Measurements from ENCODE around the gene SGTA. TPM values are rescaled to one million over a fixed set of nuclear protein-coding genes. Genes with fewer than 3 reads are reported as not detected.

The SGTA gene
- total and polyA plus RNA-seq, 8 donors = 39.2 to 56.9 (median 46.7) TPM

- H3K4me1 ChIP-seq = peaks cover 0 to 10% of the 10 kb centered on the region in 2 donors
- intact Hi-C loops (cut with DNase I) = no loop called here
- H3K9me3 ChIP-seq = peaks cover 0 to 10% of the 10 kb centered on the region in 2 donors
- H3K4me3 ChIP-seq = no peak overlapping the region
- ATAC-seq (no peak), DNase-seq (no peak)
- no peak for TF ChIP-seq CTCF (IDR thresholded peaks at IDR 0.05)
- no peaks in the 10 kb centered on the region for H3K36me3 ChIP-seq
- H3K27ac ChIP-seq = no peak overlapping the region
- H3K27me3 ChIP-seq = peaks cover 0 to 14% of the 10 kb centered on the region in 2 donors
Observed at GRCh38 chr19:2711875-2712205, 71.2 kb downstream of the SGTA start.

- H3K27me3 ChIP-seq = peaks cover 0 to 14% of the 10 kb centered on the region in 2 donors
- peaks cover 0 to 10% of the 10 kb centered on the region in 2 donors for H3K9me3 ChIP-seq
- intact Hi-C loops (cut with DNase I) = no loop called here
- H3K4me1 ChIP-seq = peaks cover 0 to 10% of the 10 kb centered on the region in 2 donors
- H3K4me3 ChIP-seq = no peak overlapping the region
- H3K36me3 ChIP-seq = no peaks in the 10 kb centered on the region
- no peak overlapping the region for H3K27ac ChIP-seq
- DNase-seq = no peak
- no peak for ATAC-seq
- TF ChIP-seq CTCF (IDR thresholded peaks at IDR 0.05) = no peak
Observed at GRCh38 chr19:2711172-2711874, 71.8 kb downstream of the SGTA start.

GRCh38 chr19:2706251-2706650 lies 76.8 kb downstream of the SGTA start:
- DNase-seq (no peak), ATAC-seq (no peak)
- no peak overlapping the region for H3K4me3 ChIP-seq
- H3K27me3 ChIP-seq = peaks cover 0 to 15% of the 10 kb centered on the region in 2 donors
- no peaks in the 10 kb centered on the region for H3K9me3 ChIP-seq
- intact Hi-C loops (cut with DNase I) = no loop called here
- H3K36me3 ChIP-seq = no peaks in the 10 kb centered on the region
- H3K27ac ChIP-seq = no peak overlapping the region
- TF ChIP-seq CTCF (IDR thresholded peaks at IDR 0.05) = no peak
- peaks cover 0 to 22% of the 10 kb centered on the region in 2 donors for H3K4me1 ChIP-seq

Other genes starting within 250 kb of the SGTA start
- 1 to 10 TPM; 3.8 to 5.7 TPM for gene GNG7, start 80.6 kb downstream of the SGTA start, total RNA-seq
- 1 to 10 TPM; 4.7 to 7.1 (median 5.8) TPM for gene GNG7, start 80.6 kb downstream of the SGTA start, polyA plus RNA-seq (ENCODE audit: insufficient read length in 6 of 6)
- gene DIRAS1, start 61.9 kb downstream of the SGTA start, total RNA-seq = 1 to 10 TPM in 1 of 2 donors, under 1 TPM in 1; 0.71 to 2.0 TPM
- gene DIRAS1, start 61.9 kb downstream of the SGTA start, polyA plus RNA-seq (ENCODE audit: insufficient read length in 6 of 6) = 1 to 10 TPM in 5 of 6 donors, under 1 TPM in 1; 0.93 to 4.1 (median 1.5) TPM
- 10 to 100 TPM; 28.4 to 33.6 TPM for gene SLC39A3, start 43.3 kb downstream of the SGTA start, total RNA-seq
- 10 to 100 TPM; 18.3 to 25.3 (median 21.2) TPM for gene SLC39A3, start 43.3 kb downstream of the SGTA start, polyA plus RNA-seq (ENCODE audit: insufficient read length in 6 of 6)
- gene THOP1, start 2.2 kb upstream of the SGTA start, total RNA-seq = 10 to 100 TPM; 46.3 to 65.3 TPM
- 10 to 100 TPM; 37.6 to 52.5 (median 43.6) TPM for gene THOP1, start 2.2 kb upstream of the SGTA start, polyA plus RNA-seq (ENCODE audit: insufficient read length in 6 of 6)
- gene ZNF554, start 36.6 kb upstream of the SGTA start, total RNA-seq = 1 to 10 TPM; 2.1 to 4.1 TPM
- 1 to 10 TPM; 7.4 to 9.0 (median 8.5) TPM for gene ZNF554, start 36.6 kb upstream of the SGTA start, polyA plus RNA-seq (ENCODE audit: insufficient read length in 6 of 6)
- 1 to 10 TPM; 6.2 to 6.6 TPM for gene ZNF555, start 58.2 kb upstream of the SGTA start, total RNA-seq
- gene ZNF555, start 58.2 kb upstream of the SGTA start, polyA plus RNA-seq (ENCODE audit: insufficient read length in 6 of 6) = 10 to 100 TPM in 1 of 6 donors, 1 to 10 TPM in 5; 8.8 to 10.6 (median 9.2) TPM
- not detected for gene ZNF556, start 84.1 kb upstream of the SGTA start, total RNA-seq
- gene ZNF556, start 84.1 kb upstream of the SGTA start, polyA plus RNA-seq (ENCODE audit: insufficient read length in 6 of 6) = under 1 TPM; 0.06 to 0.21 (median 0.14) TPM
- 1 to 10 TPM; 5.7 to 6.6 TPM for gene ZNF57, start 117.7 kb upstream of the SGTA start, total RNA-seq
- 1 to 10 TPM; 6.6 to 7.9 (median 7.4) TPM for gene ZNF57, start 117.7 kb upstream of the SGTA start, polyA plus RNA-seq (ENCODE audit: insufficient read length in 6 of 6)
- gene ZNF77, start 161.7 kb upstream of the SGTA start, total RNA-seq = 1 to 10 TPM; 3.4 to 4.1 TPM
- 10 to 100 TPM in 2 of 6 donors, 1 to 10 TPM in 4; 8.8 to 10.3 (median 9.7) TPM for gene ZNF77, start 161.7 kb upstream of the SGTA start, polyA plus RNA-seq (ENCODE audit: insufficient read length in 6 of 6)
- gene TLE6, start 194.3 kb upstream of the SGTA start, total RNA-seq = 1 to 10 TPM; 3.3 to 6.9 TPM
- gene TLE6, start 194.3 kb upstream of the SGTA start, polyA plus RNA-seq (ENCODE audit: insufficient read length in 6 of 6) = 10 to 100 TPM; 10.2 to 16.0 (median 10.7) TPM
- gene TLE2, start 246.0 kb upstream of the SGTA start, total RNA-seq = 10 to 100 TPM; 35.2 to 70.5 TPM
- gene TLE2, start 246.0 kb upstream of the SGTA start, polyA plus RNA-seq (ENCODE audit: insufficient read length in 6 of 6) = 100 to 1,000 TPM; 148 to 244 (median 181) TPM